Measurements from ENCODE around the gene GALNT18. TPM values are rescaled to one million over a fixed set of nuclear protein-coding genes. Genes with fewer than 3 reads are reported as not detected.
A peak's percentile ranks its signal among the peaks of the same experiment; 100 is the strongest.

The GALNT18 gene
- total and polyA plus RNA-seq, 8 donors, result 2.0 to 8.9 (median 4.7) TPM

DNA sequence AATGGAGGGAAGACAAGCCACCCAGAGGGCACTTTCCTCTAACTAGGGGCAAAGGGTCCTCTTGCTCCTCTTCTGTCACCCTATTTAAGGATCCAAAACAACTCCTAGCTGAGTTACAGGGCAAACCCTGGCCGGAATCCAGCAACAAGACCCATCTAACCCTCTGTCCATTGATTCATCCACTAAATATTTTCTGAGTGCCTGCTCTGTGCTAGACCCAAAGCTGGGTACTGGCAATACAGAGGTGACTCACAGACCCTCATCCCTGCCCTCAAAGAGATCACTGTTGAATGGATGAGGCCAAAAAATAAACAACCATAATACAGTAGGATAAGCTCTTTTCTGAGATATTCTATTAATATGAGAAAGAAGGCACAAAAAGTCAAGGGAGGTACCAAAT lies 4.3 kb upstream of the GALNT18 start:
- no peaks in the 10 kb centered on the region for H3K4me1 ChIP-seq
- H3K36me3 ChIP-seq, result no peaks in the 10 kb centered on the region
- no peak overlapping the region for H3K27ac ChIP-seq
- ATAC-seq (no peak), FAIRE-seq (no peak), DNase-seq (no peak)
- H3K27me3 ChIP-seq, result no peaks in the 10 kb centered on the region
- 69 to 76% methylated on average over 1 of the region's 1 CpG for WGBS, 2 donors
- H3K4me3 ChIP-seq, result no peak overlapping the region
- no peak for TF ChIP-seq CTCF (IDR thresholded peaks at IDR 0.05)
- intact Hi-C loops (cut with DNase I), result no loop called here
- no peaks in the 10 kb centered on the region for H3K9me3 ChIP-seq

- Histone ChIP-seq H3K27ac (no peak overlapping the region), H3K27me3 (no peaks in the 10 kb centered on the region), H3K4me1 (no peaks in the 10 kb centered on the region), H3K4me3 (no peak overlapping the region), H3K36me3 (no peaks in the 10 kb centered on the region), H3K9me3 (no peaks in the 10 kb centered on the region)
- 90 to 93% methylated on average over 4 of the region's 4 CpGs for WGBS, 2 donors
- no peak for TF ChIP-seq CTCF (IDR thresholded peaks at IDR 0.05)
- ATAC-seq (no peak), FAIRE-seq (no peak), DNase-seq (no peak)
- intact Hi-C loops (cut with DNase I), result no loop called here
Observed at GRCh38 chr11:11624926-11625325, 3.1 kb upstream of the GALNT18 start.

- DNase-seq (no peak), FAIRE-seq (no peak), ATAC-seq (no peak)
- WGBS, 2 donors, result 91 to 98% methylated on average over 3 of the region's 3 CpGs
- Histone ChIP-seq H3K4me1 (no peaks in the 10 kb centered on the region), H3K27ac (no peak overlapping the region), H3K27me3 (no peaks in the 10 kb centered on the region), H3K36me3 (no peaks in the 10 kb centered on the region), H3K4me3 (no peak overlapping the region), H3K9me3 (no peaks in the 10 kb centered on the region)
- no peak for TF ChIP-seq CTCF (IDR thresholded peaks at IDR 0.05)
- intact Hi-C loops (cut with DNase I), result no loop called here
Observed at GRCh38 chr11:11624204-11624603, 2.4 kb upstream of the GALNT18 start.

DNA sequence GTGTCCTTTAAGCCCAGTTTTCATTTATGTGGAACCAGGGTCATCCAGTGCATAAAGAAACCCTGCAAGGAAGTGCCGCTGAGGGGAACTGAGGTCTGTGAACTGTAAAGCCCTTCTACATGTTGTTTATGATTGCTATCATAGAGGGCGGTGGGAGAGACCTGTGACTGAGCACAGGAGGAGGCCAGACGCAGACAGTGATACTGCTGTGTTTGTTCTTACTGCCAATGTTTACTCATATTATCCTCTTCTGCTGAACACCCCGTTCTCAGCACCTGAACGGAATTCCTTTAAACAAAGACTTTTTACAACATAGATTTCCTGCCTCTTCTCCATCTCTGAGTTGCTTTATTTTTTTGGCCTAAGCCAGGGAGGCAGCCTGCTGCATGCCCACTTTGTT lies 967 bp upstream of the GALNT18 start:
- no peak overlapping the region for H3K27ac ChIP-seq
- H3K36me3 ChIP-seq, result no peaks in the 10 kb centered on the region
- ATAC-seq (no peak), DNase-seq (no peak), FAIRE-seq (no peak)
- intact Hi-C loops (cut with DNase I), result no loop called here
- no peak overlapping the region for H3K4me3 ChIP-seq
- H3K4me1 ChIP-seq, result no peaks in the 10 kb centered on the region
- H3K27me3 ChIP-seq, result no peaks in the 10 kb centered on the region
- no peak for TF ChIP-seq CTCF (IDR thresholded peaks at IDR 0.05)
- WGBS, 2 donors, result 22 to 24% methylated on average over 5 of the region's 5 CpGs
- no peaks in the 10 kb centered on the region for H3K9me3 ChIP-seq

GRCh38 chr11:11622340-11622706 lies 518 bp upstream of the GALNT18 start:
- DNase-seq (no peak), ATAC-seq (peak in 3 of 4 donors; percentile 1 to 5 (median 3)), FAIRE-seq (no peak)
- Histone ChIP-seq H3K27ac (peak overlapping the region in 1 of 4 donors; percentile 67), H3K4me1 (no peaks in the 10 kb centered on the region), H3K36me3 (no peaks in the 10 kb centered on the region), H3K27me3 (no peaks in the 10 kb centered on the region), H3K9me3 (no peaks in the 10 kb centered on the region), H3K4me3 (peak overlapping the region in 2 of 4 donors; percentile 35 to 56)
- WGBS, 2 donors, result 13 to 14% methylated on average over 10 to 12 of the region's 12 CpGs
- intact Hi-C loops (cut with DNase I), result no loop called here
- TF ChIP-seq CTCF (IDR thresholded peaks at IDR 0.05), result no peak

Data from pancreas (tissue), 10 donors.